ENCODE data around the gene PHF21A. TPM values are rescaled to one million over a fixed set of nuclear protein-coding genes. Genes with fewer than 3 reads are reported as not detected.
"Not testable (repeated sequence)": the region's sequence is repeated elsewhere in the genome, so short reads cannot be mapped to it uniquely, and the experiment has no call there.

Gene PHF21A
- total RNA-seq, 1 donor from 2014 or later = 36.2 TPM

DNA sequence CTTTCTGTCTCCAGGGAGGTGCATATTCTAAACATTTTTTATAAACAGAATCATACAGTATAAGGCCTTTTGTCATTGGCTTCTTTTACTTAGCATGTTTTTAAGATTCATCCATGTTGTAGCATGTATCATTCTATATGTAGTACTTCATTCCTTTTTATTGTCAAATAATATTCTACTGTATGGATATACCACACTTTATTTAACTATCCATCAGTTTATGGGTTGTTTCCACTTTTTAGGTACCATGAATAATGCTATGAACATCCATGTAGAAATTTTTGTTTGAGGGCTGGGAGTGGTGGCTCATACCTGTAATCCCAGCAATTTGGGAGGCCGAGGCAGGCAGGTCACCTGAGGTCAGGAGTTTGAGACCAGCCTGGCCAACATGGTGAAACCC is 73.1 kb downstream of the PHF21A start:
- no peak for ATAC-seq

DNA sequence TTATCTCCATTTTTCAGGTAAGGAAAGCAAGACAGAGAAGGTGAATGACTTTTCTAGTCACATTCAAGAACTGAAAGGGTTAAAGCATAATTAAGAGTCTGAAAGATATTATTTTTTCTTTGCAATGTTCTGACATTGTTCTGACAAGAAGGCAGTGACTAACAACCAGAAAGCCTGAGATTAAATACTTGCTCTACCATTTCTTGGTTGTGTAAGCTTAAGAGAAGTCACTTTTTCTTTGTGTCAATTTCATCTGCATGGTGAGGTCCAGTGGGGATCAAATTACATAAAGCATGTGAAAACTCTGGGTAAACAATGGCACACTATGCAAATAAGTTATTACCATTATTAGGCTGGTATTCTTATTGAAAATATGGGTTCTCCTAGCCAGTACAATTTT is 73.7 kb downstream of the PHF21A start:
- DNase-seq (no peak), ATAC-seq (no peak)
- intact Hi-C loops (cut with micrococcal nuclease) = no loop called here

More for the DNA sequence above, 73.1 kb downstream of the PHF21A start:
- intact Hi-C loops (cut with micrococcal nuclease) = no loop called here
- DNase-seq = no peak

DNA sequence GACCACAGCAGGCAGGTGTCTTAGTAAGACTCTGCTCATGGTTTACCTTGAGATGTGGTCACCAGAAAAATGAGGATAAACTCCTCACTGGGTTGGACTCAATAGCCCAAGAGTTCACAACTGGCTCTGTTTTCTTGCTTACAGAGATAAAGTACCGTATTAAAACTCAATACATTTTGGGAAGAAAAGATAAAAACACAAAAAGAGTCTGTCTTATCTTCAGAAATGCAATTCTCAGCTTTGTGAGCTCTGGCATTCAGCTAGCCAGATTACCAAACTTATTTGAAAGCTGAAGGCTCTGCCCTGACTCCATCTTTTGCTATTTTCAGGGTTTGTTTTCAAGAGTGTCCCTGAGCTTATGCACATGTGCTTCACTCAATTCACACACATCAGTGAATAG is 75.4 kb downstream of the PHF21A start:
- ATAC-seq (no peak), DNase-seq (no peak)
- intact Hi-C loops (cut with micrococcal nuclease) = no loop called here

DNA sequence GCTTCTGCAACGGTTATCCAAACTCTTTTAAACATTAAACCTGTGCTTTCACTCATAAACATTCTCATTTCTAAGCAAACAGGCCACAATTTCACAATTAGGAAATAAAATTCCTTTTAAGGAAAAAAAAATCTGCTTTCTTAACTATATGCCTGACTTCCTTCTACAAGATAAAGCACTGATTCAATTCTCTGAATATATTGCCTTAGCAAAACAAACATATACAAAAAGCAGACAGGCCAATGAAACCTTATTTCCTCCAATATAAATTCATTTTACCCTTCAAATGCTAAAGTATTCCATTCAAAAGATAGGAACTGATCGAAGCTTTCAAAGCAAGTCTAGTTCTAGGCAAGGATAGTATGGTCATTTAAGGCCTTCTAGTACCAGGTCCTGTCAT is 76.7 kb downstream of the PHF21A start:
- ATAC-seq (no peak), DNase-seq (no peak)
- intact Hi-C loops (cut with micrococcal nuclease) = no loop called here

DNA sequence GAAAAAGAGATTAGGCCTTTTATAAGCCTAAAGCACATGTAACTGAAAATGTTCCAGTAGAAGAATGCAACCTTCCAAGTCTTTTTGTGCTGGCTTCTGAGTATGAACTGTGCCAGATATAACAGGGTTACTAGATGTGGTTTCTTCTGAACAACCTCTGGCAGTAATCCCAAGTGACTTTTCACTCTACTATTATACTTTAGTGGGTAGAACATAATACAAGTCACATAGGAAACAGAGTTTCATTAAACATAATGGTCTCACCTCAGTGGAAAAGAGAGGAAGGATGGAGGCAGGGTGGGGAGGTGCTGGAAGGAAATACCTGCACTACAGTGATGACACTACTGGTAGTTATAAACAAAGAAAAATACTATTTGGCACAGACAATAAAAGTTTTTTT is 81.3 kb downstream of the PHF21A start:
- no peak for DNase-seq
- intact Hi-C loops (cut with micrococcal nuclease) = no loop called here
- peak; percentile 66 for ATAC-seq

DNA sequence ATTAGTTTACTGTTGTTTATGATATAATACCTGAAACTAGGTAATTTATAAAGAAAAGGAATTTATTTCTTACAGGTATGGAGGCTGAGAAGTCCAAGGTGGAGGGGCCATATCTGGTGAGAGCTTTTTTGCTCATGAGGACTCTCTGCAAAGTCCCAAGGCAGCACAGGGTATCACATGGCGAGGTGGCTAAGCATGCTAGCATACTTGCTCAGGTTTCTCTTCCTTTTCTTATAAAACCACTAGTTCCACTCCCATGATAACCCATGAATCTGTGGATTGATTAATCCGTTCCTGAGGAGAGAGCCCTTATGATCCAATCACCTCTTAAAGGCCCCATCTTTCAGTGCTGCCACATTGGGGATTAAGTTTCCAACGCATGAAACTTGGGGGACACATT is 82.7 kb downstream of the PHF21A start:
- no peak for ATAC-seq
- no peak for DNase-seq
- intact Hi-C loops (cut with micrococcal nuclease) = no loop called here

DNA sequence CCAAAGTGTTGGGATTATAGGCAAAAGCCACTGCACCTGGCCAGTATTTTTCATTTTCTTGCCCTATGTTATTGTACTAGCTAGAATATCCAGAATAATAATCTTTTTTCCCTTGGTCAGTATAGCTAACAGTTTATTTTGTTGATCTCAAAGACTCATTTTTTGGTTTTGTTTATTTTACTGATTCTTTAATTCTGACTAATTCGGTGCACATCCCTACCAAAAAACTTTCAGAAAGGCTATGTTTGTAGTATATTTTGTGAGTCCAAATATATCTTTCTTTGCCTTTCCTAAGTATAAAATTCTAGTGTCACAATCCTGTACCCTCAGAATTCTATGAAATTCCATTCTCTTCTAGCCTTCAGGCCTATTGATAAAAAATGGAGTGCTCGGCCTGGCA is 84.3 kb downstream of the PHF21A start:
- no peak for DNase-seq
- intact Hi-C loops (cut with micrococcal nuclease) = no loop called here
- ATAC-seq = no peak

DNA sequence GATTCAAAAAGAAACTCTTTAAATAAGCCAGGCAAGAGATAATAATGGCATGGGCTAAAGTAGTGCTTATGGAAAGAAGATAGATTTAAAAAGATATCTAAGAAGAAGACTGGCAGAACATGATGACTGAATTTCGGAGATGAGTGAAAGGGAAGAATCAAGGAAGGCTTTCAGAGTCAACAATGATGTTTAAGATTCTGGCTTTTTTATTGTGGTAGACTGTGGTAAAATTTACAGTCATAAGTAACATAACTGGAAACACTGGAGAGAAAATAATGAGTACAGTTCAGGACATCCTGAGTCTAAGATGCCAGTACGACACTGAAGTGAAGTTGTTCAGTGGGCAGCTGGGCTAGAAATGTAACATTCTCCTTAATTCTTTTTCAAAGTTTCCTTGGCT is 85.2 kb downstream of the PHF21A start:
- DNase-seq (no peak), ATAC-seq (no peak)
- intact Hi-C loops (cut with micrococcal nuclease) = no loop called here

DNA sequence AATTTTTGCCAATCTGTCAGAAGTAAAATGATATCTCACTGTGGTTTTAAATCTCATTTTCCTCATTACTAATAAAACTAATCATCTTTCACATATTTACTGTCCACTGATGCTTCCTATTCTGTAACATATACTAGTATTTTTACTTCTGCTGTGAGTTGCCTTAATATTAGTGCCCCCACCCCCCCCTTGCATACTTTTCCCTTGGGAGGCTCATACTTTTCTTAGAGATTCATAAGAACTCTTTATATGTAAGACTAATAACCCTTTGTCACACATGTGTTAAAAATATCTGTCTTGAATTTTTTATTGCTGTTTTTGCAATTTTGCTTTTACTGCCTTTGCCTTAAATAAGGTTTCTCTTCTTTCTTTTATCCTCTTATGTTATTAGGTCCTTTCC is 87.2 kb downstream of the PHF21A start:
- ATAC-seq (no peak), DNase-seq (no peak)
- intact Hi-C loops (cut with micrococcal nuclease) = no loop called here

DNA sequence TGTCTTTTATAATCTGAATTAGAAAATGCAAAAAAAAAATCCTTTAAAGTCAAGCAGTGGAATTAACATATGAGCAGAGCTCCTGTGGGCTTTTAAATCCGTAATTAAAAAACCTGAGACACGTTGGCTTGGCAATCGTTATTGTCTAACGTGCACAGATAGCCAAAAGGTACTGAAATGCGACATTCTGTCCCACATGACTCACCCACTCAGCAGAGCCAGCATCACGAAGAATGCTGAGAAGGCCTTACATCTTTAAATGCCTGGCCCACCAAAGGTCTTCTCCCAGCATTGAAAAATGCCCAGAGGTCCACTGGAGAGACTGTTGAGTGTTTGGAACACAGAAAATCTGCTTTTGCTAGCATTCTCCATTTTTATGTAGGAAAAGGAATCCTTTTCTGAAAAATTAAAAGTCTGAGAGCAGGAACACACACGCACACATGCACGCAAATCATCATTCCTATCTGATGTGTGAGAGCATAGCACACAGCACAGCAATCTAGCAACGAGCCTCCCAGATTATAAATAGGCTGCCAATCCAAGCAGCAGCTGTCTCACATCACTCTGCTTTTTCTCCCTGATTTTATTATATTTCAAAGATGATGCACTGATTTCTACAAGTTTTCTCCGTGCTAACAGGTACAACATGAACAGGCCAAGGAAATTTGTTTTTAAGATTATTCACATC is 94.5 kb downstream of the PHF21A start:
- intact Hi-C loops (cut with micrococcal nuclease) = no loop called here
- no peak for DNase-seq
- ATAC-seq = peak; percentile 50

DNA sequence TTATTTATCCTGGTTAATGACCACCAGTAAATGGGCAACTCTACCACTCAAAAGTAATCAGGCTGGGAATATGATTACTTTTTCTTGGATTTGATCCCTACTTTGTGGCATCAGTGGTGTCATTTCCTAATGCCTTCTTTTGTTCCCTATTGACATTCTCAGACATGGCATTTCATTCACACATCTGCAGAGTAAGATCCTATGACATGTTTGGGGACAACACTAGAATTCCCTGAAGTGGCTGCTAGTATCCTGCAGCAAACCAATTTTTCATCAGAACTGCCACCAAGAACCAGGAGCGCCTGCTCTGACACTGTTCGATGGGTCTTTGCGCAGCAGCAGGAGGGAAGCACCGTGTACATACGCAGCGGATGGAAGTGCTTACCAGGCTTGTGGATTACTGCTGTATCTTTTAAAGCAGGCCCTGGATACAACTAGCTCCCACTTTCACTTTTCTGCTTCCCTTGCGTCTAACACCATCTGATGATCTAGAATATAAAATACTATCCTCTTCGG is 101.1 kb downstream of the PHF21A start:
- ATAC-seq = no peak
- intact Hi-C loops (cut with micrococcal nuclease) = no loop called here
- DNase-seq = no peak

DNA sequence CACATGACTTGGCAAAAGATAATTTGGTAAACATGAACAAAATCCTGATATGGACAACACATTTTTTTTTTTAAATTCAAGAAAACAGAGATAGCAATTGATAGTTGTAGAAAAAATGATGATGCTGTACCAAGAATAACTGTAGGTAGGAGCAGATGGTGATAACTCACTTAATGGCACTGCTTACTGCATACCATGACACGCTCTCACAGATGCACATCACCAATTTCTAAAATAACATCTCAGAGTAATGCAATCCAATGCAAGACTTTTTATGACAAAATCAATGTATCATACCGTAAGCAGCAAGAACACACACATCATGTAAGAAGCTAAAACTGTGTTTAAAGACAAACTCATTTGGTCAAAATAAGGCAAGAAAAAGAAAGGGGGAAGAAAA is 102.6 kb downstream of the PHF21A start:
- intact Hi-C loops (cut with micrococcal nuclease) = no loop called here
- ATAC-seq (no peak), DNase-seq (no peak)

DNA sequence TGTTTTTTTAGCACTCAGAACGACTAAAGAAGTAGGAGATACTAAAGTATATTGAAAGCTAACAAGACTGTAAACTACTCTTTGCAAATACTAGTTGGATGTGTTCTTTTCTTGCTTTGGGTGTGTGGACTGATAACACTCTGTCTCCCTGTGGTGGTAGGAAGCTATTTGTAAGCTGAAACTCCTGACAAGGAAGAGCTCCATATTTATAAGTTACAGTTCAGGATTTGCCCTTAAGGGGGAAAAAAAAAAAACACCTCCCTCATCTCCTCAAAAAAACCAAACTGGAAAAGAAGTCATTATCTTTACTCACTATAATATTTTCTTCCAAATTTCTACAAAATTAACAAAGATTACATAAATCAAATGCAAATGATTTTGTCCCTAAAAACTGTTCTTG is 103.9 kb downstream of the PHF21A start:
- DNase-seq = no peak
- ATAC-seq = no peak
- intact Hi-C loops (cut with micrococcal nuclease) = no loop called here

DNA sequence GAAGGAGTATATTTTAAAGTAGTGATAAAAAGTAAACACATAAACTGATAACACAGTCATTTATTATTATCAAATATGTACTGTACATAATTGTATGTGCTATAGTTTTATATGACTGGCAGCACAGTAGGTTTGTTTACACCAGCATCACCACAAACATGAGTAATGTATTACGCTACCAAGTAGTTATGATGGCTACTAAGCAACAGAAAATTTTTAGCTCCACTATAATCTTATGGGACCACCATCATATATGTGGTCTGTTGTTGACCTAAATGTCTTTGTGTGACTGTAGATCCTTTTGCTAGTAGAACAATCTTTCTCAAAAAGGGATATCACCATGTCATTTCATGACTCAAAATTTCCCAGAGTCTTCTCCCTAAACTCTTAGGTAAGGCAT is 105.3 kb downstream of the PHF21A start:
- intact Hi-C loops (cut with micrococcal nuclease) = no loop called here
- DNase-seq (no peak), ATAC-seq (no peak)

DNA sequence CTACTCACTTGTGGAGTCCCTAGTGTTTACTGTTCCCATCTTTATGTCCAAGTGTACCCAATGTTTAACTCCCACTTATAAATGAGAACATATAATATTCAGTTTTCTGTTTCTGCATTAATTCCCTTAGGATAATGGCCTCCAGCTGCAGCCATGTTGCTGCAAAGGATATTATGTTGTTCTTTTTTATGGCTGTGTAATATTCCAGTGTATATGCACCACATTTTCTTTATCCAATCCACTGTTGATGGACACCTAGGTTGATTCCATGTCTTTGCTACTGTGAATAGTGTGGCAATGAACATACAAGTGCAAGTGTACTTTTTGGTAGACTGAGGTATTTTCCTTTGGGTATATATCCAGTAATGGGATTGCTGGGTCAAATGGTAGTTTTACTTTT is 107.1 kb downstream of the PHF21A start:
- DNase-seq, ATAC-seq: not testable (repeated sequence)

DNA sequence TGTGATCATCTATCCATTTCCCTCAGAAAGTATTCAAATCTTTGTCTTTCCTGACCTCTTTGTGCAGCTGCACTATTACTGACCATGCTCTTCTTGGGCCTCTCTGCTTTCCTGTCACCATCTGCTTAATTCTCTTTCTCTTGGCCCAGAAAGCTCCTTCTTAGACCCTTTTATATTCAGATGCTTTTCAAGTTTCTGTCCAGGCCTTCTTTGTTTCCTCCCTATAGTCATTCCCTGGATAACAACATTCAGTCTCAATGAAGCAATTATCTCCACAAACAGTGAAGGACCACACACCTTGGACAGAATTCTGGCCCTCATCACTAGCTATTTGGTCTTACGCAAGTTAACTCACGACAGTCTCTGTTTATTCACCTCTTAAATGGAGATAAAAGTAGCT is 109.1 kb downstream of the PHF21A start:
- DNase-seq (no peak), ATAC-seq (no peak)
- intact Hi-C loops (cut with micrococcal nuclease) = no loop called here

More for the DNA sequence above, 107.1 kb downstream of the PHF21A start:
- intact Hi-C loops (cut with micrococcal nuclease) = not testable (repeated sequence)

DNA sequence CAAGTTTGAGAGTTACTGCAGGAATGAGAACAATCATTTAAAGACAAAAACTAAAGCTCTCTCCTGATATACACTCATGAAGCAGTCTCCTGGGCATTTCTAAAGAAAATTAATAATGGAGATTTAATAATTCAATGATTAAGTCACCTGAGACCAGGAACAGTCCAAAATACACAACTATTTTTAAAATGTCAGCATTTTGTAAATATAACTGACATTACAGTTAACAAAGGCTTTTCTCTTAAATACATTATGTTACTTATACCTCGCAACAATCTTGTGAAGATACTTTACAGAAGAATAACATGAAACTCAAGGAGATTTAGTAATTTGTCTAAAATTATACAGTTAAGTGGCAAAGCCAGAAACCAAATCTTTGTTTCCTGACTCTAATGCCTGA is 111.2 kb downstream of the PHF21A start:
- ATAC-seq = no peak
- intact Hi-C loops (cut with micrococcal nuclease) = no loop called here
- no peak for DNase-seq

DNA sequence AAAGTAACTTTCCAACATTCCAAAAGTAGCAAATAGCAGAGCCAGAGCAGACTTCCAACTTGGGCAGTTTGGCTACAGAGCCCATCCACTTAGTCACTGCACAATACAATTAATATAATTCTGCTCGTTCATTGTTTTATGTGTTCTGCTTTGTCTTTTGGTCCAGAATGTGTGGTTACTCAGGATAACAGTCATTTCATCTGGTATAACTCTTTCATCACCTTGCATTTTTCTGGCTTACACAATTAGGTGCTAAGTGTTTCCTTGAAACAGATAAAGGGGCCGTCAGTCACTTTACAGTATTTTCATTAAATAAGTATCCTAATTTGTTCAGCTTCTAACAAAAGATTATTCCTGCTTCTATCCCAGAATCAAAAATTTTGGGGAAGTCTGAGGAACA is 111.6 kb downstream of the PHF21A start:
- intact Hi-C loops (cut with micrococcal nuclease) = no loop called here
- no peak for ATAC-seq
- no peak for DNase-seq

DNA sequence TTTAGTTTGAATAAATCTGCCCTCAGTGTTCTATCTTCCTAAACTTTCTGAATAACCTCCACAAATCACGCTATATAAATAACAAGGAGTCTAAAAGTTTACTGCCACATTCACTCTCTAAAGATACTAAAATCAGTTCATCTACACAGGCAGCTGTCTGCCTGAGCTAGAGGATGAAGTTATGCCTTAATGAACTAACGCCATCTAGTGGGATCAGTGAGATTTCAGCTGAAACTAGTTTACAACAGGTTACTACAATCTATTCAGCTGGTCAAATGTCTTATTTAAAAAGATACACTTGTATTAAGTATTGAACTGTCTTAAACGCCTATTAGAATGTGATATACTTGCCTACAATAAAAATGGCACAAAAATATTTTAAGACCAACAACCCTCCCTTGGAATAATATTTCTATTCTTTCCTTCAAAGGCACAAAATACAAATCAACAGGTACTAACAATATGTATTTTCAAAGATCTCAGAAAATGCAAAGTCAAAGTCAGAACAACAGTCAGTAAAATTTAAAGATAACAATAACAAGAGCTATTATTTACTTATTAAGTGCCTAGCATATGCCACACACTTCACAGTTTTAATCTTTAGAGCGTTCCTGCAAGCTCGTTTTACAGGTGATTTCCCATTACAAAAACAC is 114.7 kb downstream of the PHF21A start:
- intact Hi-C loops (cut with micrococcal nuclease) = no loop called here
- peak; percentile 83 for ATAC-seq
- no peak for DNase-seq

DNA sequence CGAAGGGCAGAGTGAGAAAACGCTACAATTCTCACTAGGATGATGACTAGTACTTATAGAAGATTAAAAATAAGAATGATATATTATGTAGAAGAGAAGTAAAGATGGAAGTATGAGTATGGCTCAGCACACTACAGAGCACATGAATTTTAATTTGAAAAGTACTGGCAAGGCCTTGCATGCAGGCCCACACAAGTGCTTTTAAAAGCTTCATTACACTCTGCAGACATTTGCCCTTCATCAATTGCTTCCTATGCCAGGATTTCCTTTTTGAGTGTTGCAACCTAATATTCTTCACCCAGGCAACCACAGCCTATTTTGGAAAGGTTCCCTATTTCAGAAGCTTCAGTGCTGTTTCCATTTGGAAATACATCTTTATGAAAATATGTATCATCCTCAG is 117.7 kb downstream of the PHF21A start:
- DNase-seq = no peak
- ATAC-seq = peak; percentile 36
- intact Hi-C loops (cut with micrococcal nuclease) = no loop called here

DNA sequence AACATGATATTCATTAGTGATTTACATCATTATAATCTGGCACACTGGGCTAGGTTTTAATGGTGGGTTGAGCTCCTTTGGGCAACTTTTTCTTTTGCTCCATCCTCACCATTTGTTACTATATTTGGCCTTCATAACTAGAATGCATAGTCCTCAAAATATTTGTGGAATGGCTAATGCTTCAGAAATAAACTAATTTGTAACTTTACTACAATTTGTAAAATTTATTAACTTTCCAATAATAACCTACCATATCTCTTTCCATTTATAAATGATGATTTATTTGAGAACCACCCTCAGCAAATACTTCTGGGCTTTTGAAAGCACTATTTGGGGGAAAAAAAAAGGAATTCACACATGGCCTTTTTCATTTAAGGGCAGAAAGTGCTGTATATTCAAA is 119.1 kb downstream of the PHF21A start:
- ATAC-seq (no peak), DNase-seq (no peak)
- intact Hi-C loops (cut with micrococcal nuclease) = no loop called here

All from left ventricle myocardium superior (tissue), 1 donor.